ENCODE results near the gene P4HB.

The P4HB gene

DNA sequence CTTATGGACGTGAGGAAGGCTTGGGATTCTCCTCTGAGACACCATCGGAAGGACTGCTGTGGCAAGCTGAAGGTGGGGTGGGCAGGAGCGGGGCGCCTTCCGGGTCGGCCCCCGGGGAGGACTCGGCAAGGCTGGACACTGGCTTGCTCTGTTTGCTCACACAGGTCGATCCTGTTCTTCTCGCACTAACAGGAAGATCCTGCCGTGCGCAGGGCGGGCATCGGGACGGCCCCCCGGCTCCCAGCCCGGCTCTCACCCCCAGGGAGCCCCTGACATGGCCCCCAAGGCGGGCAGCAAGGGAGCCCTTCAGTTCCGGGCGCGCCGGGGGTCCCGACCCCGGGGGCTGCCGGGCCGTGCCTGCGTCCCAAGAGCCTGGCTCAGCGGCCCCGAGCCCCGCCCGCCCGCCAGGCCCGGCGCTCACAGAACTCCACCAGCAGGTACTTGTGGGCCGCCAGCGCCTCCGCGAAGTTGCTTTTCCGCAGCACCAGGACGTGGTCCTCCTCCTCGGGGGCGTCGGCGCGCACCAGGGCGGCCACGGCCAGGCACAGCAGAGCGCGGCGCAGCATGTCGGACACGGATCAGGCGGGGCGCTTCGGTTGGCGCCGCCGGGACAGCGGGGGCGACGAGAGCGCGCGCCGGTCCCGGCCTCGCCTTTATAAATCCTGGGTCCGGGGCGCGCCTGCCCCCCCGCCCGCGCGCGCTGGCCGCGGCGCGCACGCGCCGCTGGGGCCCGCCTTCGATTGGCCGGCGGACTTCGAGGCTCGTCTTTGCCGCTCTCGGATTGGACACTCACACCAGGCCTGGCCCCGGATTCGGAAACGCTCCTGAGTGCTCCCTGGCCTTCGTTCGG, at the start of gene P4HB:
P4HB (minus strand) TSS at position 630 of the 850 bp plus-strand sequence; CDS start at position 566, 64 bp downstream.
- no peak for DNase-seq (ENCODE audit: low read depth in 2 of 2)

GRCh38 chr17:81909231-81909630, 48.9 kb upstream of the P4HB start:
- no peak for DNase-seq (ENCODE audit: low read depth in 2 of 2)

- DNase-seq (ENCODE audit: low read depth in 2 of 2) = no peak
These were observed 48.5 kb upstream of the P4HB start for GRCh38 chr17:81908793-81909192.

GRCh38 chr17:81907219-81908145, 47.1 kb upstream of the P4HB start:
- no peak for DNase-seq (ENCODE audit: low read depth in 2 of 2)

GRCh38 chr17:81906476-81907218, 46.3 kb upstream of the P4HB start:
- no peak for DNase-seq (ENCODE audit: low read depth in 2 of 2)

DNA sequence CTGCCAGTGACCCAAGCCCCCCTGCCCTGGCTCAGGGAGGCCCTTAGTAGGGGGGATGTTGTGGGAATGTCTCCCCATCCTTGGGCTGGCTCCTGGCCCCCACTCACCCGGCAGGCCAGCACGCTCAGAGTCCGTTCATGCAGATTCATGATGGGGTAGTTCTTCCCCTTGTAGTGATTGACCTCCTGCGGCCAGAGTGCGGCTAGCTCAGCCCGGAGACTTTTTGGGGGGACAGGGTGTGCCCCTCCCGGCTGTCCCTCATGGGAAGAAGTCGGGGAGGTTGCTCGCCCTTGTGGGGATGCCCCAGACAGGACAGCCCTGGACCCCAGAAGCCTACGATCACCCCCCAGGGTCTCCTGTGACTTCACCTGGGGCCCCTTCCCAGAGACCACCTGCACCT, 45.7 kb upstream of the P4HB start:
- DNase-seq (ENCODE audit: low read depth in 2 of 2) = no peak

GRCh38 chr17:81905424-81905875, 45.1 kb upstream of the P4HB start:
- DNase-seq (ENCODE audit: low read depth in 2 of 2) = no peak

- DNase-seq (ENCODE audit: low read depth in 2 of 2) = no peak
These were observed 44.5 kb upstream of the P4HB start for GRCh38 chr17:81904600-81905423.

DNA sequence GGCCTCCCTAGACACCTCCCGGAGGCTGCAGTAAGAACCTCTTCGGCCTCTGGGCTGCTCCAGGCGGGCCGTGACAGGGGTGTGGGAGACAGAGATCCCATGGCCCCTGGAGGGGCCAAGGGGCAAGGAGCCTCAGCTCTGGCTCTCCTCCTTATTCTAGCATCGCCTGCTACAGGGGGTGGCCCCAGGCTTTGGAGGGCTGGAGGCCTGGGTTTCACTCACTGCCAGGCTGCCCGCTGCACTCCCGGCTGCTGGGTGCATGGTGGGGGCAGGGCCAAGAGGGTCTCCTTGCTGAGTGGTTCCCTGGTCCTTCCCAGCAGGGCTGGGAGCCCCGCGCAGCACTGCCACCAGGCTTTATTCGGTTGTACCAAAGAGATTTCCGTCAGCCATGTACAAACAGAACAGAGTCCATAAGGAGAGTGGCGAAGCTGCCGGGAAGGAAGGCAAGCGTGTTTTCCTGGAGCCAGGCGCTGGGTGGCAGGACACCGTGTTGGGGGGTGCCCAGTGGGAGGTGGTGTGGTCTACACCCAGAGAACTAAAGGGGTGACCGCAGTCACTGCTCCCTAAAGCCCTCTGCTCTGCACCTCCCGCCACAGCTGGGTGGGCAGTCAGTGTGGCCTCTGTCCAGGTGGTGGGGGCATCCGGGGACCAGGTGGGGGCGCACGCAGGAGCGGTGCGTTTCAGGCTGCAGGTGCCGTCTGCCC, 43.7 kb upstream of the P4HB start:
- no peak for DNase-seq (ENCODE audit: low read depth in 2 of 2)

DNA sequence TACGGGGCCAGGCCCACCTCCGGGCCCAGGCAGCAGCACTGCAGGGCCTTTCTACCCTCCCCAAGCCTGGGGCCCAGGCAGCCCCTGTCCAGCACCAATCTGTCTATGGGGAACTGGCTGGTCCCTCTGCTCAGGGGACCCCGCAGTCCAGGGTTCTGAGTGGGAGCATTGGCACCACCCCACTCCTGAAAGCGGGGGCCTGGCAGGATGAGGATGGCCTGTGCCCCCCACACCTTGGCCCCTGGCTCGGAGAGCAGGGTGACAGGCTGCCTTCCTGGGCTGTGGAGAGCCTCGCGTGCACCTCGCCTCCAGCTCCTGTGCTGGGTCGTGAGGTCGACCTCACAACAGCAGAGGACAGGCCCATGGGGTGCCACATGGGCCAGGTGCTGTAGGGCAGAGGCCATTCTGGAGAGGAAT, 43.1 kb upstream of the P4HB start:
- DNase-seq (ENCODE audit: low read depth in 2 of 2) = no peak

DNA sequence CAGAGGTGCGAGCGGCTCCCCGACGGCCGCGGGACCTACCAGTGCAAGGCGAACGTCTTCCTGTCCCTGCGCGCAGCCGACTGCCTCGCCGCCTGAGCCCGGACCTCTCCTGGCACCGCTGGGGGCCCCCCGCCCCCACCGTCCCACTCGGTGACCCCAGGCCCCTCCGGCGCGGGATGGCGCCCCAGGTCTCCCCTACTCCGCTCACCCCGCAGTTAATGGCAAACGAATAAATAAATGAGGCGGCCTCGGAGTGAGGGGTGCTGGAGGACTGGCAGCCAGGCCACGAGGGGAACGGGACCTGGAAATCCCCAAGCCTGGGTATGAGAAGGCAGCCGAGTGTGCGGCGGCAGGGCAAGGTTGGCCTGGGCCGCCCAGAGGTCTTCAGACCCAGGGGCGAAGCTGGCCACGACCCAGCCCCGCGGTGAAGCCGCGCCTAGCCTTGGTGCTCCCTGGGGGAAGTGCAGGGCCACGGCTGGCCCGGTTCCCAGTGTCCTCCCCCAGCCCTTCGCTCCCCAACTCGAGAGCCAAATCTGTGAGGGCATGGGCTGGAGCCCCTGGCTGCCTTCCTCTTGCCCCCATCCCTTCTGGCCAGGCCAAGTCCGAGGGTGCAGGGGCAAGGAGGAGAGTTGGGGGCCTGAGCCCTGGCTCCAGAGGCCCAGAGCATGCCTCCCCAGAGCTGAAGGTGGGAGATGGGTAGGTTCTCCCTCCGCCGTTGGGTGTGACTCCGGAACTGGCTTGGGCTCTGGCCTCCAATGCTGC, 42.5 kb upstream of the P4HB start:
- DNase-seq (ENCODE audit: low read depth in 2 of 2) = no peak

DNA sequence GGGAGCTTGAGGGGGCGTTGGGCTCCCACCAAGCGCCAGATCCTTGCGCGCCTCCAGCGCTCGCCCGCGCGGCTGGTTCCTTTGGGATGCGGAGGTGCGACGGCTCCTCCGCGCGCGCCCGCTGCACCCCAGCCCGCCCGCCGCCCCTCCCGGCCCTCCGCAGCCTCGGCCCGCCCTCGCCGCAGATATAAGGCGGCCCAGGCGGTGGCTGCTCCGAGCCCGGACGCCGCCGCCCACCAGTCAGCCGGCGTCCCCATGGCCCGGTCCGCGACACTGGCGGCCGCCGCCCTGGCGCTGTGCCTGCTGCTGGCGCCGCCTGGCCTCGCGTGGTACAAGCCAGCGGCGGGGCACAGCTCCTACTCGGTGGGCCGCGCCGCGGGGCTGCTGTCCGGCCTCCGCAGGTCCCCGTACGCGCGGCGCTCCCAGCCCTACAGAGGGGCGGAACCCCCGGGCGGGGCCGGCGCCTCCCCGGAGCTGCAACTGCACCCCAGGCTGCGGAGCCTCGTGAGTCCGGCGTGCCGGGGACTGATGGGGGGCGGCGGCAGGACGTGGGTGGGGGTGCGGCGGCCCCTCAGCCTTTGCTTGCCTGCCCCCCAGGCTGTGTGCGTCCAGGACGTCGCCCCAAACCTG, 41.8 kb upstream of the P4HB start, which contains the start of gene NPB:
NPB (plus strand) TSS at position 216 of the 630 bp plus-strand sequence; CDS start at position 256, 40 bp downstream.
- DNase-seq (ENCODE audit: low read depth in 2 of 2) = no peak

GRCh38 chr17:81901167-81902022, 41.1 kb upstream of the P4HB start:
- no peak for DNase-seq (ENCODE audit: low read depth in 2 of 2)

GRCh38 chr17:81900181-81900820, 40.0 kb upstream of the P4HB start:
- DNase-seq (ENCODE audit: low read depth in 2 of 2) = no peak

- no peak for DNase-seq (ENCODE audit: low read depth in 2 of 2)
These were observed 39.3 kb upstream of the P4HB start for GRCh38 chr17:81899514-81900166.

DNA sequence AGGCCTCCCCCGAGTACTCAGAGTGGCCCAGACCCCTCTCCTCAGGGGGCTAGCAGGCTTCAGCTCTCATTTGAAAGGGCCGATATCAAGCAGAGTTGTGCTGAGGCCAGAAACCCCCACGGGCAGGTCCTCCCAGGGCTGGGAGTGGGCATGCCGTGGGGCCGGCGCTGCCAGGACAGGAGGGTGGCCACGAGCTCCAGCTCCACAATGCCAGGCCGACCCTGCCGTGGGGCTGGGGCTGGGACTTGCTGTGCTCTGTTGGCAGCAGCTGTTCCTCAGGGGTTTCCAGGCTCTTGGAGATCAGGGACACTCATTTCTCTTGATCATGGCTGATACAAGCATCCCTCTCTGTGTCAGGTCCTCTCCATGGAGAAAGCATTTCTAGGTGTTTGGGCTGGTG, 38.5 kb upstream of the P4HB start:
- no peak for DNase-seq (ENCODE audit: low read depth in 2 of 2)

Data from fibroblast of skin of left quadriceps (primary cell).